WTC11 (cell line): ENCODE results near the gene F2R. TPM values are rescaled to one million over a fixed set of nuclear protein-coding genes. Genes with fewer than 3 reads are reported as not detected.

Source experiments
- ATAC-seq: fragments of 200-7000 bp; cut with Tn5 transposase; 2 replicates; pipeline ENCODE4 v1.10.0; 2021; ENCODE audit warnings: mild to moderate bottlenecking, moderate library complexity
- CTCF ChIA-PET: fragments of 300-600 bp; sonication (Branson Sonifier 250); formaldehyde crosslinking; loops from one replicate; lab custom pipeline; 2021; ENCODE audit warnings: antibody characterized with exemption; lab: Charles Lee
- POLR2A ChIA-PET: fragments of 350-600 bp; sonication (Branson Sonifier 250); formaldehyde crosslinking; loops from one replicate; lab custom pipeline; 2021; ENCODE audit warnings: antibody characterized with exemption; lab: Charles Lee
- DNase-seq: peaks from one replicate; pipeline ENCODE4 v3.0.0; 2021; ENCODE audit warnings: low spot score
- H3K27ac Mint-ChIP-seq: 2 replicates; pipeline ENCODE4 v1.8.0; 2021; ENCODE audit warnings: mixed read lengths
- H3K27me3 Mint-ChIP-seq: 2 replicates; pipeline ENCODE4 v1.8.0; 2021; ENCODE audit warnings: low read depth, mild to moderate bottlenecking, moderate library complexity, mixed read lengths
- H3K36me3 Mint-ChIP-seq: 2 replicates; pipeline ENCODE4 v1.8.0; 2021; ENCODE audit warnings: mixed read lengths
- H3K4me1 Mint-ChIP-seq: 2 replicates; pipeline ENCODE4 v1.8.0; 2022; ENCODE audit warnings: mixed read lengths
- H3K4me3 Mint-ChIP-seq: 2 replicates; pipeline ENCODE4 v1.8.0; 2021; ENCODE audit warnings: mild to moderate bottlenecking, moderate library complexity, mixed read lengths
- H3K9me3 Mint-ChIP-seq: 2 replicates; pipeline ENCODE4 v1.8.0; 2021; ENCODE audit warnings: mixed read lengths
- GRHL2 ChIP-seq: fragments of 250-450 bp; sonication (Bioruptor Pico); IDR thresholded peaks from 2 replicates; pipeline ENCODE4 v1.8.0; 2022; ENCODE audit warnings: mild to moderate bottlenecking, moderate library complexity; ENCODE audit not compliant: insufficient replicate concordance, severe bottlenecking
- GTF2I ChIP-seq: fragments of 250-450 bp; sonication (Bioruptor Pico); conservative IDR thresholded peaks from 2 replicates; pipeline ENCODE4 v1.4.0; 2021; ENCODE audit warnings: mild to moderate bottlenecking
- IRF2 ChIP-seq: sonication (generic); formaldehyde crosslinking; IDR thresholded peaks from 2 replicates; pipeline ENCODE4 v1.8.0; 2022; ENCODE audit warnings: low read depth, missing genetic modification reagents, borderline replicate concordance
- NFATC4 ChIP-seq: fragments of 250-450 bp; sonication (Bioruptor Pico); IDR thresholded peaks from 2 replicates; pipeline ENCODE4 v1.9.0; 2021; ENCODE audit warnings: mild to moderate bottlenecking
- NFE2L1 ChIP-seq: sonication (generic); formaldehyde crosslinking; IDR thresholded peaks from 2 replicates; pipeline ENCODE4 v1.8.1; 2023; ENCODE audit warnings: missing genetic modification reagents
- ZBTB21 ChIP-seq: sonication (generic); formaldehyde crosslinking; IDR thresholded peaks from 2 replicates; pipeline ENCODE4 v1.8.1; 2023; ENCODE audit warnings: mild to moderate bottlenecking, missing genetic modification reagents, borderline replicate concordance
- ZNF396 ChIP-seq: fragments of 250-450 bp; sonication (Bioruptor Pico); IDR thresholded peaks from 2 replicates; pipeline ENCODE4 v1.8.0; 2021; ENCODE audit warnings: mild to moderate bottlenecking, moderate library complexity, borderline replicate concordance
- total RNA-seq: library from RNA; stranded (reverse); gene quantifications from 3 replicates; pipeline ENCODE4 v1.2.3, GENCODE V29; 2021
- TF ChIP-seq, protein P1 (sequence below): sonication (generic); formaldehyde crosslinking; IDR thresholded peaks from 2 replicates; pipeline ENCODE4 v1.8.1; 2022; ENCODE audit warnings: missing genetic modification reagents, borderline replicate concordance
- TF ChIP-seq, protein P2 (sequence below): fragments of 200-600 bp; IDR thresholded peaks from 2 replicates; pipeline ENCODE4 v1.8.0; 2022; ENCODE audit warnings: antibody characterized with exemption
- TF ChIP-seq, protein P3 (sequence below): sonication (generic); formaldehyde crosslinking; IDR thresholded peaks from 2 replicates; pipeline ENCODE4 v1.8.0; 2023; ENCODE audit warnings: mild to moderate bottlenecking, missing genetic modification reagents
- TF ChIP-seq, protein P4 (sequence below): fragments of 250-450 bp; sonication (Bioruptor Pico); IDR thresholded peaks from 2 replicates; pipeline ENCODE4 v1.9.0; 2021; ENCODE audit warnings: mild to moderate bottlenecking, borderline replicate concordance
- TF ChIP-seq, protein P5 (sequence below): sonication (generic); formaldehyde crosslinking; IDR thresholded peaks from 2 replicates; pipeline ENCODE4 v1.8.0; 2022; ENCODE audit warnings: missing genetic modification reagents
- TF ChIP-seq, protein P6 (sequence below): fragments of 250-450 bp; sonication (Bioruptor Pico); IDR thresholded peaks from 2 replicates; pipeline ENCODE4 v1.9.0; 2021; ENCODE audit warnings: mild to moderate bottlenecking

Gene F2R
- total RNA-seq, 1 experiment from 2014 or later = 18.4 TPM

DNA sequence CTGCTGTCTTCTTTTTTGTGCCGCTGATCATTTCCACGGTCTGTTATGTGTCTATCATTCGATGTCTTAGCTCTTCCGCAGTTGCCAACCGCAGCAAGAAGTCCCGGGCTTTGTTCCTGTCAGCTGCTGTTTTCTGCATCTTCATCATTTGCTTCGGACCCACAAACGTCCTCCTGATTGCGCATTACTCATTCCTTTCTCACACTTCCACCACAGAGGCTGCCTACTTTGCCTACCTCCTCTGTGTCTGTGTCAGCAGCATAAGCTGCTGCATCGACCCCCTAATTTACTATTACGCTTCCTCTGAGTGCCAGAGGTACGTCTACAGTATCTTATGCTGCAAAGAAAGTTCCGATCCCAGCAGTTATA lies 17.1 kb downstream of the F2R start:
- ATAC-seq = no peak
- TF ChIP-seq GRHL2 (CRISPR knock-in tag) (no peak), ZNF396 (no peak), IRF2 (CRISPR knock-in tag) (no peak), ZBTB21 (CRISPR knock-in tag) (no peak), NFATC4 (CRISPR knock-in tag) (no peak), GTF2I (CRISPR knock-in tag) (no peak), NFE2L1 (CRISPR knock-in tag) (no peak)
- TF ChIP-seq, protein P1, sequence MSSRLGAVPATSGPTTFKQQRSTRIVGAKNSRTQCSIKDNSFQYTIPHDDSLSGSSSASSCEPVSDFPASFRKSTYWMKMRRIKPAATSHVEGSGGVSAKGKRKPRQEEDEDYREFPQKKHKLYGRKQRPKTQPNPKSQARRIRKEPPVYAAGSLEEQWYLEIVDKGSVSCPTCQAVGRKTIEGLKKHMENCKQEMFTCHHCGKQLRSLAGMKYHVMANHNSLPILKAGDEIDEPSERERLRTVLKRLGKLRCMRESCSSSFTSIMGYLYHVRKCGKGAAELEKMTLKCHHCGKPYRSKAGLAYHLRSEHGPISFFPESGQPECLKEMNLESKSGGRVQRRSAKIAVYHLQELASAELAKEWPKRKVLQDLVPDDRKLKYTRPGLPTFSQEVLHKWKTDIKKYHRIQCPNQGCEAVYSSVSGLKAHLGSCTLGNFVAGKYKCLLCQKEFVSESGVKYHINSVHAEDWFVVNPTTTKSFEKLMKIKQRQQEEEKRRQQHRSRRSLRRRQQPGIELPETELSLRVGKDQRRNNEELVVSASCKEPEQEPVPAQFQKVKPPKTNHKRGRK (CRISPR knock-in tag) = no peak
- TF ChIP-seq, protein P2, sequence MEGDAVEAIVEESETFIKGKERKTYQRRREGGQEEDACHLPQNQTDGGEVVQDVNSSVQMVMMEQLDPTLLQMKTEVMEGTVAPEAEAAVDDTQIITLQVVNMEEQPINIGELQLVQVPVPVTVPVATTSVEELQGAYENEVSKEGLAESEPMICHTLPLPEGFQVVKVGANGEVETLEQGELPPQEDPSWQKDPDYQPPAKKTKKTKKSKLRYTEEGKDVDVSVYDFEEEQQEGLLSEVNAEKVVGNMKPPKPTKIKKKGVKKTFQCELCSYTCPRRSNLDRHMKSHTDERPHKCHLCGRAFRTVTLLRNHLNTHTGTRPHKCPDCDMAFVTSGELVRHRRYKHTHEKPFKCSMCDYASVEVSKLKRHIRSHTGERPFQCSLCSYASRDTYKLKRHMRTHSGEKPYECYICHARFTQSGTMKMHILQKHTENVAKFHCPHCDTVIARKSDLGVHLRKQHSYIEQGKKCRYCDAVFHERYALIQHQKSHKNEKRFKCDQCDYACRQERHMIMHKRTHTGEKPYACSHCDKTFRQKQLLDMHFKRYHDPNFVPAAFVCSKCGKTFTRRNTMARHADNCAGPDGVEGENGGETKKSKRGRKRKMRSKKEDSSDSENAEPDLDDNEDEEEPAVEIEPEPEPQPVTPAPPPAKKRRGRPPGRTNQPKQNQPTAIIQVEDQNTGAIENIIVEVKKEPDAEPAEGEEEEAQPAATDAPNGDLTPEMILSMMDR = no peak
- TF ChIP-seq, protein P3, sequence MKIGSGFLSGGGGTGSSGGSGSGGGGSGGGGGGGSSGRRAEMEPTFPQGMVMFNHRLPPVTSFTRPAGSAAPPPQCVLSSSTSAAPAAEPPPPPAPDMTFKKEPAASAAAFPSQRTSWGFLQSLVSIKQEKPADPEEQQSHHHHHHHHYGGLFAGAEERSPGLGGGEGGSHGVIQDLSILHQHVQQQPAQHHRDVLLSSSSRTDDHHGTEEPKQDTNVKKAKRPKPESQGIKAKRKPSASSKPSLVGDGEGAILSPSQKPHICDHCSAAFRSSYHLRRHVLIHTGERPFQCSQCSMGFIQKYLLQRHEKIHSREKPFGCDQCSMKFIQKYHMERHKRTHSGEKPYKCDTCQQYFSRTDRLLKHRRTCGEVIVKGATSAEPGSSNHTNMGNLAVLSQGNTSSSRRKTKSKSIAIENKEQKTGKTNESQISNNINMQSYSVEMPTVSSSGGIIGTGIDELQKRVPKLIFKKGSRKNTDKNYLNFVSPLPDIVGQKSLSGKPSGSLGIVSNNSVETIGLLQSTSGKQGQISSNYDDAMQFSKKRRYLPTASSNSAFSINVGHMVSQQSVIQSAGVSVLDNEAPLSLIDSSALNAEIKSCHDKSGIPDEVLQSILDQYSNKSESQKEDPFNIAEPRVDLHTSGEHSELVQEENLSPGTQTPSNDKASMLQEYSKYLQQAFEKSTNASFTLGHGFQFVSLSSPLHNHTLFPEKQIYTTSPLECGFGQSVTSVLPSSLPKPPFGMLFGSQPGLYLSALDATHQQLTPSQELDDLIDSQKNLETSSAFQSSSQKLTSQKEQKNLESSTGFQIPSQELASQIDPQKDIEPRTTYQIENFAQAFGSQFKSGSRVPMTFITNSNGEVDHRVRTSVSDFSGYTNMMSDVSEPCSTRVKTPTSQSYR = no peak
- TF ChIP-seq, protein P4, sequence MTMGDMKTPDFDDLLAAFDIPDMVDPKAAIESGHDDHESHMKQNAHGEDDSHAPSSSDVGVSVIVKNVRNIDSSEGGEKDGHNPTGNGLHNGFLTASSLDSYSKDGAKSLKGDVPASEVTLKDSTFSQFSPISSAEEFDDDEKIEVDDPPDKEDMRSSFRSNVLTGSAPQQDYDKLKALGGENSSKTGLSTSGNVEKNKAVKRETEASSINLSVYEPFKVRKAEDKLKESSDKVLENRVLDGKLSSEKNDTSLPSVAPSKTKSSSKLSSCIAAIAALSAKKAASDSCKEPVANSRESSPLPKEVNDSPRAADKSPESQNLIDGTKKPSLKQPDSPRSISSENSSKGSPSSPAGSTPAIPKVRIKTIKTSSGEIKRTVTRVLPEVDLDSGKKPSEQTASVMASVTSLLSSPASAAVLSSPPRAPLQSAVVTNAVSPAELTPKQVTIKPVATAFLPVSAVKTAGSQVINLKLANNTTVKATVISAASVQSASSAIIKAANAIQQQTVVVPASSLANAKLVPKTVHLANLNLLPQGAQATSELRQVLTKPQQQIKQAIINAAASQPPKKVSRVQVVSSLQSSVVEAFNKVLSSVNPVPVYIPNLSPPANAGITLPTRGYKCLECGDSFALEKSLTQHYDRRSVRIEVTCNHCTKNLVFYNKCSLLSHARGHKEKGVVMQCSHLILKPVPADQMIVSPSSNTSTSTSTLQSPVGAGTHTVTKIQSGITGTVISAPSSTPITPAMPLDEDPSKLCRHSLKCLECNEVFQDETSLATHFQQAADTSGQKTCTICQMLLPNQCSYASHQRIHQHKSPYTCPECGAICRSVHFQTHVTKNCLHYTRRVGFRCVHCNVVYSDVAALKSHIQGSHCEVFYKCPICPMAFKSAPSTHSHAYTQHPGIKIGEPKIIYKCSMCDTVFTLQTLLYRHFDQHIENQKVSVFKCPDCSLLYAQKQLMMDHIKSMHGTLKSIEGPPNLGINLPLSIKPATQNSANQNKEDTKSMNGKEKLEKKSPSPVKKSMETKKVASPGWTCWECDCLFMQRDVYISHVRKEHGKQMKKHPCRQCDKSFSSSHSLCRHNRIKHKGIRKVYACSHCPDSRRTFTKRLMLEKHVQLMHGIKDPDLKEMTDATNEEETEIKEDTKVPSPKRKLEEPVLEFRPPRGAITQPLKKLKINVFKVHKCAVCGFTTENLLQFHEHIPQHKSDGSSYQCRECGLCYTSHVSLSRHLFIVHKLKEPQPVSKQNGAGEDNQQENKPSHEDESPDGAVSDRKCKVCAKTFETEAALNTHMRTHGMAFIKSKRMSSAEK (CRISPR knock-in tag) = no peak
- TF ChIP-seq, protein P5, sequence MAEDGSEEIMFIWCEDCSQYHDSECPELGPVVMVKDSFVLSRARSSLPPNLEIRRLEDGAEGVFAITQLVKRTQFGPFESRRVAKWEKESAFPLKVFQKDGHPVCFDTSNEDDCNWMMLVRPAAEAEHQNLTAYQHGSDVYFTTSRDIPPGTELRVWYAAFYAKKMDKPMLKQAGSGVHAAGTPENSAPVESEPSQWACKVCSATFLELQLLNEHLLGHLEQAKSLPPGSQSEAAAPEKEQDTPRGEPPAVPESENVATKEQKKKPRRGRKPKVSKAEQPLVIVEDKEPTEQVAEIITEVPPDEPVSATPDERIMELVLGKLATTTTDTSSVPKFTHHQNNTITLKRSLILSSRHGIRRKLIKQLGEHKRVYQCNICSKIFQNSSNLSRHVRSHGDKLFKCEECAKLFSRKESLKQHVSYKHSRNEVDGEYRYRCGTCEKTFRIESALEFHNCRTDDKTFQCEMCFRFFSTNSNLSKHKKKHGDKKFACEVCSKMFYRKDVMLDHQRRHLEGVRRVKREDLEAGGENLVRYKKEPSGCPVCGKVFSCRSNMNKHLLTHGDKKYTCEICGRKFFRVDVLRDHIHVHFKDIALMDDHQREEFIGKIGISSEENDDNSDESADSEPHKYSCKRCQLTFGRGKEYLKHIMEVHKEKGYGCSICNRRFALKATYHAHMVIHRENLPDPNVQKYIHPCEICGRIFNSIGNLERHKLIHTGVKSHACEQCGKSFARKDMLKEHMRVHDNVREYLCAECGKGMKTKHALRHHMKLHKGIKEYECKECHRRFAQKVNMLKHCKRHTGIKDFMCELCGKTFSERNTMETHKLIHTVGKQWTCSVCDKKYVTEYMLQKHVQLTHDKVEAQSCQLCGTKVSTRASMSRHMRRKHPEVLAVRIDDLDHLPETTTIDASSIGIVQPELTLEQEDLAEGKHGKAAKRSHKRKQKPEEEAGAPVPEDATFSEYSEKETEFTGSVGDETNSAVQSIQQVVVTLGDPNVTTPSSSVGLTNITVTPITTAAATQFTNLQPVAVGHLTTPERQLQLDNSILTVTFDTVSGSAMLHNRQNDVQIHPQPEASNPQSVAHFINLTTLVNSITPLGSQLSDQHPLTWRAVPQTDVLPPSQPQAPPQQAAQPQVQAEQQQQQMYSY (CRISPR knock-in tag) = no peak
- TF ChIP-seq, protein P6, sequence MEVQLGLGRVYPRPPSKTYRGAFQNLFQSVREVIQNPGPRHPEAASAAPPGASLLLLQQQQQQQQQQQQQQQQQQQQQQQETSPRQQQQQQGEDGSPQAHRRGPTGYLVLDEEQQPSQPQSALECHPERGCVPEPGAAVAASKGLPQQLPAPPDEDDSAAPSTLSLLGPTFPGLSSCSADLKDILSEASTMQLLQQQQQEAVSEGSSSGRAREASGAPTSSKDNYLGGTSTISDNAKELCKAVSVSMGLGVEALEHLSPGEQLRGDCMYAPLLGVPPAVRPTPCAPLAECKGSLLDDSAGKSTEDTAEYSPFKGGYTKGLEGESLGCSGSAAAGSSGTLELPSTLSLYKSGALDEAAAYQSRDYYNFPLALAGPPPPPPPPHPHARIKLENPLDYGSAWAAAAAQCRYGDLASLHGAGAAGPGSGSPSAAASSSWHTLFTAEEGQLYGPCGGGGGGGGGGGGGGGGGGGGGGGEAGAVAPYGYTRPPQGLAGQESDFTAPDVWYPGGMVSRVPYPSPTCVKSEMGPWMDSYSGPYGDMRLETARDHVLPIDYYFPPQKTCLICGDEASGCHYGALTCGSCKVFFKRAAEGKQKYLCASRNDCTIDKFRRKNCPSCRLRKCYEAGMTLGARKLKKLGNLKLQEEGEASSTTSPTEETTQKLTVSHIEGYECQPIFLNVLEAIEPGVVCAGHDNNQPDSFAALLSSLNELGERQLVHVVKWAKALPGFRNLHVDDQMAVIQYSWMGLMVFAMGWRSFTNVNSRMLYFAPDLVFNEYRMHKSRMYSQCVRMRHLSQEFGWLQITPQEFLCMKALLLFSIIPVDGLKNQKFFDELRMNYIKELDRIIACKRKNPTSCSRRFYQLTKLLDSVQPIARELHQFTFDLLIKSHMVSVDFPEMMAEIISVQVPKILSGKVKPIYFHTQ (CRISPR knock-in tag) = no peak
- Mint-ChIP-seq H3K4me3 (no peak overlapping the region), H3K27ac (no peak overlapping the region), H3K36me3 (peaks cover 41% of the 10 kb centered on the region), H3K4me1 (0 out of 2 replicates have a peak, but pooled peaks cover 3% of the 10 kb centered on the region), H3K9me3 (peaks cover 24% of the 10 kb centered on the region), H3K27me3 (no peaks in the 10 kb centered on the region)
- POLR2A ChIA-PET = no interaction called here
- DNase-seq = no peak
- CTCF ChIA-PET = no interaction called here
